Lower leg skin (tissue), 4 donors: ENCODE measurements around the gene GLB1L2. TPM values are rescaled to one million over a fixed set of nuclear protein-coding genes. Genes with fewer than 3 reads are reported as not detected.
A peak's percentile ranks its signal among the peaks of the same experiment; 100 is the strongest.

ENCODE experiments used
- DNase-seq, 2 donors: peaks; one replicate each; pipeline ENCODE4 v3.0.0-alpha.2; 2019; ENCODE audit warnings: low spot score in 2 of 2
- H3K4me3 ChIP-seq: fragments of 200-600 bp; sonication (generic); 2 replicates; pipeline ENCODE4 v1.5.1; 2017; ENCODE audit warnings: mild to moderate bottlenecking, low read depth; ENCODE audit not compliant: poor library complexity, severe bottlenecking
- POLR2A ChIP-seq, 2 donors: fragments of 450-650 bp; IDR thresholded peaks; one replicate each; pipeline ENCODE4 v1.6.1; 2016 to 2017; ENCODE audit warnings: antibody characterized with exemption in 2 of 2, mild to moderate bottlenecking in 1 of 2, moderate library complexity in 1 of 2
- WGBS, 2 donors: methylation state at CpG; one replicate each; pipeline ENCODE4 v1.1.5; 2018; 5-methylcytosine and 5-hydroxymethylcytosine counted together
- intact Hi-C: fragments of 100-400 bp; cut with DNase I; formaldehyde crosslinking; loops from one replicate; pipeline ENCODE4 v1.15.0; 2023; ENCODE audit warnings: low total_unique reads
- total RNA-seq, 4 donors: library from RNA; depleted of rRNA; stranded (reverse); fragments of >200 nt; gene quantifications; one replicate each; pipeline ENCODE4 v1.1.0, GENCODE V29; 2016
- TF ChIP-seq, protein P1 (sequence below), 3 donors: fragments of 450-650 bp; IDR thresholded peaks; one replicate each; pipeline ENCODE4 v1.5.1; 2016; ENCODE audit warnings: antibody characterized with exemption in 3 of 3, mild to moderate bottlenecking in 3 of 3, moderate library complexity in 2 of 3

The GLB1L2 gene
- total RNA-seq, 4 donors from 2014 or later, result 9.1 to 21.6 (median 15.1) TPM

DNA sequence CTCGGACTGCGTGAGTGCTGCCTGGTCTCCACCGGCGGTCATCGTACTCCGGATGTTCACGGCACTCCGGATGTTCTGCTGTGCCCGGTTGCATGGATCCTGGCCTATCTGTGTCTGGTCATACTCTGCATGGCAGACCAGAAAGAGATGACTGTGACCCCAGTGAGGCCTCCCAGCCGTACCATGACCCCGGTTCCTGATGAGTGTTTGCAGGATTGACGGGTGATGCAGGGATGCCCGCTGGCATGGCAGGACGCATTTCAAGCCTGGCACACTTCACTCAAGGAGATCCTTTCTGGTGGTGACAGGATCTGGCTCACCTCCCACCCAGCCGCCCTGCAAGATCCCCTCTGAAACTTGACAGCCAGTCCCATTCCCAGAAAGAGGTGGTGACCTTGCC is 6.3 kb downstream of the GLB1L2 start:
- no peak overlapping the region for H3K4me3 ChIP-seq
- intact Hi-C loops, result no loop called here
- 88 to 93% methylated on average over 15 of the region's 15 CpGs for WGBS, 2 donors
- TF ChIP-seq POLR2A (IDR thresholded peaks at IDR 0.05), result no peak
- TF ChIP-seq, protein P1, sequence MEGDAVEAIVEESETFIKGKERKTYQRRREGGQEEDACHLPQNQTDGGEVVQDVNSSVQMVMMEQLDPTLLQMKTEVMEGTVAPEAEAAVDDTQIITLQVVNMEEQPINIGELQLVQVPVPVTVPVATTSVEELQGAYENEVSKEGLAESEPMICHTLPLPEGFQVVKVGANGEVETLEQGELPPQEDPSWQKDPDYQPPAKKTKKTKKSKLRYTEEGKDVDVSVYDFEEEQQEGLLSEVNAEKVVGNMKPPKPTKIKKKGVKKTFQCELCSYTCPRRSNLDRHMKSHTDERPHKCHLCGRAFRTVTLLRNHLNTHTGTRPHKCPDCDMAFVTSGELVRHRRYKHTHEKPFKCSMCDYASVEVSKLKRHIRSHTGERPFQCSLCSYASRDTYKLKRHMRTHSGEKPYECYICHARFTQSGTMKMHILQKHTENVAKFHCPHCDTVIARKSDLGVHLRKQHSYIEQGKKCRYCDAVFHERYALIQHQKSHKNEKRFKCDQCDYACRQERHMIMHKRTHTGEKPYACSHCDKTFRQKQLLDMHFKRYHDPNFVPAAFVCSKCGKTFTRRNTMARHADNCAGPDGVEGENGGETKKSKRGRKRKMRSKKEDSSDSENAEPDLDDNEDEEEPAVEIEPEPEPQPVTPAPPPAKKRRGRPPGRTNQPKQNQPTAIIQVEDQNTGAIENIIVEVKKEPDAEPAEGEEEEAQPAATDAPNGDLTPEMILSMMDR (IDR thresholded peaks at IDR 0.05), result no peak
- peak in 1 of 2 donors; percentile 75 for DNase-seq

DNA sequence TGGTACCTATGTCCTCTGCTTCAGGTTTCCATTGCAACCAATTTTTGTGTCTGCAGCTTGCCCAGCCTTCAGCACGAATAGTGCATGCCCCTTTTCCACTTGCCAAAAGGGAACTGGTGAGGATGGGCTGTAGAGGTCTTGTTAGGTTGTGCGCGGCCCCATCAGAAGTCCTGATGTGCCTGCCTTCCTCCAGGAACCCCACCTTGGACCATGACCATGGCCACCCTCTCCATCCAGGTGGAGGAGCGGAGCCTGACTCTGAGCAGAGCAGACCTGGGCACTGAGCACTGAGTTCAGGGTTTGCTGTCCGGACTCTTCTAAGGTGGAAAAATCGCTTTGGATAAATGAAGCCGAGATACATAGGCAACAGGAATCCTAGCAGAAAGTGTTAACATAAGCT is 6.9 kb downstream of the GLB1L2 start:
- intact Hi-C loops, result no loop called here
- H3K4me3 ChIP-seq, result no peak overlapping the region
- WGBS, 2 donors, result 90 to 91% methylated on average over 7 of the region's 7 CpGs
- TF ChIP-seq POLR2A (IDR thresholded peaks at IDR 0.05), result no peak
- TF ChIP-seq, protein P1 (IDR thresholded peaks at IDR 0.05), result no peak
- peak in 1 of 2 donors; percentile 61 for DNase-seq

DNA sequence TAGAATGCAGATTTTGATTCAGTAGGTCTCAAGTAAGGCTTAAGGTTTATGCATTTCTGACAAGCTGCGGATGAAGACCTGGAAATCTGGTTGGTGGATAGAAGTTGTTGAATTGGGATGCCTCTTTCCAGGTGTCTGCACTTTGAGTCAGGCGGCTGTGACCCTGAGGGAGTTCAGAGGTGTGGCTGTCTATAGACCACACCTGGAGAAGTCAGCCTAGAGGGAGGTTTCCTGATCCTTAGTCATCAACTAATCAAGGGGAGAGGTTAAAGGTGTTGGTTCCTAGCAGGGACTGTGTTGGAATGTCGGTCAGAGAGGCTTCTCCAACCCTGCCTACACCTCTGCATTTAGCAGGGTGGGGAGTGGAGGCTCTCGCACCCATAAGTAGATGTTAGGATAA is 8.0 kb downstream of the GLB1L2 start:
- DNase-seq, result peak in 1 of 2 donors; percentile 66
- 47 to 54% methylated on average over 4 of the region's 4 CpGs for WGBS, 2 donors
- H3K4me3 ChIP-seq, result no peak overlapping the region
- intact Hi-C loops, result no loop called here
- no peak for TF ChIP-seq POLR2A (IDR thresholded peaks at IDR 0.05)
- TF ChIP-seq, protein P1 (IDR thresholded peaks at IDR 0.05), result no peak

DNA sequence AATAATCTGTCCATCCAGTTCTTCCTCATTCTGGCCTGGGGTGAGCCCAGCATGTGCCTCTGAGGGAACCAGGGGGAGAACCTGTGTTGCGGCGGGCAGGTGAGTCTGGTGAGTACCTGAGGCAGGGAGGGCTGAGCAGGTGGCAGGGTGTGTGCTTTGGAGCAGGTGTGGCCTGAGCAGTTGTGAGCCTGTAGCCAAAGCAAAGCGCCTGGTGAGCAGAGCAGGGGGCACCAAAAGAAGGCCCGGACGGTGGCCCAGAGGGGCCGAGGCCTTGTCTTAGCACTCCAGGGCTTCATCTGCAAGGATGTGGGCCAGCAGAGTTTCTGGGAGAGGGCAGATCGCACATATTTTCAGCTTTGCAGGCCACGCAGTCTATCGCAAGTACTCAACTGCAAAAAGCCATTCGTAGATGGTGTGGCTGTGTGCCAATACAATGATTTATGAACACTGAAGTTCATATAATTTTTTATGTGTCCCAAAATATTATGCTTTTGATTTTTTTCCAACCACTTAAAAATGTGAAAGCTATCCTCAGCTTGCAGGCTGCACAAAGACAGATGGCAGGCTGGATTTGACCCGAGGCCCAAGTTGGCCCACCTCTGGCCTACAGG is 8.7 kb downstream of the GLB1L2 start:
- H3K4me3 ChIP-seq, result no peak overlapping the region
- DNase-seq, result peak in 1 of 2 donors; percentile 58
- intact Hi-C loops, result no loop called here
- 81 to 84% methylated on average over 11 of the region's 11 CpGs for WGBS, 2 donors
- TF ChIP-seq POLR2A (IDR thresholded peaks at IDR 0.05), result no peak
- TF ChIP-seq, protein P1 (IDR thresholded peaks at IDR 0.05), result no peak

DNA sequence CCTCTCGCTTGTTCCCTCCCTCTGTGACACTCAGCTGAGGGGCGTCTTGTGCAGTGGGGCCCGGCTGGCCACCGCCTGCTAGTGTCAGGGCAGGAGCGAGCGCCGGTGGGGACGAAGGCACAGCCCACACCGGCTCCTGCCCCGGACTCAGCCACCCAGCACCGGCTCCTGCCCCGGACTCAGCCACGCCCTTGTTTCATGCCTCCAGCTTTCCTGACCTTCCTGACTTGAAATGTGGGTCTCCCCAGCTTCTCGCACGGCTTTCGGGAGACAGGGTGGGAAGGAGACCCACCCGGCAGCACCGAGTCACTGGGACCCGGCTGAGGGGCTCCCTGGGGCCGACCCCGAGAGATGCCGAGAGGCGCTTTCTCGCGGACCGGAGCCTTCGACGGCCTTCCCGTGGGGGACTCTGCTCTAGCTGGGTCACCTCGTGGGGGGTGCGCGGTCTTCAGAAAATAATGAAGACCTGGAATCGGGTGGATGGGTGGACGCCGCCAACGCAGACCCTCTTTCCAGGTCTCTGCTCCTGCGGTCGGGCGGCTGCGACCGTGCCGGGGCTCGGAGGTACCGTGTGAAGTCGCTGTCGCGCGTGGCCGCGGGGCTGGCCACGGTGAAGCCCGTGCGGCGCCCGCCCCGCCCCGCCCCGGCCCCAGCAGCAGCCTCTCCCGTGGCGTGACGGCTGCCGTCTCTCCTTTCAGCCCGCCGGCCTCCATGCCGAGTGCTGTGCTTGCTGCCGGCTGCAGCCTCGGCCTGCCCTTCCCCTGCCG is 10.2 kb downstream of the GLB1L2 start:
- H3K4me3 ChIP-seq, result no peak overlapping the region
- TF ChIP-seq, protein P1 (IDR thresholded peaks at IDR 0.05), result no peak
- TF ChIP-seq POLR2A (IDR thresholded peaks at IDR 0.05), result no peak
- intact Hi-C loops, result no loop called here
- DNase-seq, result peak in 1 of 2 donors; percentile 52
- 92 to 95% methylated on average over 39 to 52 of the region's 68 CpGs for WGBS, 2 donors
